Measurements from ENCODE around the gene CDK15. TPM values are rescaled to one million over a fixed set of nuclear protein-coding genes. Genes with fewer than 3 reads are reported as not detected.
"Not testable (repeated sequence)": the region's sequence is repeated elsewhere in the genome, so short reads cannot be mapped to it uniquely, and the experiment has no call there.

Gene CDK15
- total and polyA plus RNA-seq, 2 experiments from 2014 or later, result not detected

GRCh38 chr2:201796478-201796865 is 9.9 kb upstream of the CDK15 start:
- no peaks in the 10 kb centered on the region for H3K4me1 ChIP-seq (ENCODE audit: low read depth)
- TF ChIP-seq CTCF (IDR thresholded peaks at IDR 0.05; ENCODE audit: low read depth, low read length), result no peak
- no peak for DNase-seq (ENCODE audit: low read depth in 1 of 2, low spot score in 1 of 2)
- H3K27me3 ChIP-seq, result no peaks in the 10 kb centered on the region
- no peaks in the 10 kb centered on the region for H3K9me3 ChIP-seq (ENCODE audit: low read depth)
- H3K27ac ChIP-seq, result no peak overlapping the region
- no peak overlapping the region for H3K4me3 ChIP-seq
- no peaks in the 10 kb centered on the region for H3K36me3 ChIP-seq

- Histone ChIP-seq H3K4me3 (no peak overlapping the region), H3K9me3 (ENCODE audit: low read depth) (no peaks in the 10 kb centered on the region), H3K36me3 (no peaks in the 10 kb centered on the region), H3K4me1 (ENCODE audit: low read depth) (no peaks in the 10 kb centered on the region), H3K27ac (no peak overlapping the region), H3K27me3 (no peaks in the 10 kb centered on the region)
- TF ChIP-seq CTCF (IDR thresholded peaks at IDR 0.05; ENCODE audit: low read depth, low read length), result no peak
- DNase-seq (ENCODE audit: low read depth in 1 of 2, low spot score in 1 of 2), result no peak
Measured at GRCh38 chr2:201797175-201797840, 9.0 kb upstream of the CDK15 start.

GRCh38 chr2:201798252-201798913 is 8.0 kb upstream of the CDK15 start:
- Histone ChIP-seq H3K36me3 (no peaks in the 10 kb centered on the region), H3K9me3 (ENCODE audit: low read depth) (no peaks in the 10 kb centered on the region), H3K4me1 (ENCODE audit: low read depth) (no peaks in the 10 kb centered on the region), H3K27ac (no peak overlapping the region), H3K27me3 (no peaks in the 10 kb centered on the region), H3K4me3 (no peak overlapping the region)
- no peak for TF ChIP-seq CTCF (IDR thresholded peaks at IDR 0.05; ENCODE audit: low read depth, low read length)
- DNase-seq (ENCODE audit: low read depth in 1 of 2, low spot score in 1 of 2), result peak in 1 of 2 donors; percentile 39

- peak in 1 of 2 donors; percentile 38 for DNase-seq (ENCODE audit: low read depth in 1 of 2, low spot score in 1 of 2)
- not testable (repeated sequence) for H3K36me3 ChIP-seq; H3K4me1 ChIP-seq (ENCODE audit: low read depth); H3K27me3 ChIP-seq; H3K27ac ChIP-seq; H3K9me3 ChIP-seq (ENCODE audit: low read depth); H3K4me3 ChIP-seq
- TF ChIP-seq CTCF (IDR thresholded peaks at IDR 0.05; ENCODE audit: low read depth, low read length), result peak; percentile 27
Measured at GRCh38 chr2:201798914-201799285, 7.4 kb upstream of the CDK15 start.

GRCh38 chr2:201807452-201807999 is 1.2 kb downstream of the CDK15 start:
- Histone ChIP-seq H3K4me3 (no peak overlapping the region), H3K27me3 (peaks cover 5% of the 10 kb centered on the region), H3K4me1 (ENCODE audit: low read depth) (no peaks in the 10 kb centered on the region), H3K27ac (no peak overlapping the region), H3K9me3 (ENCODE audit: low read depth) (no peaks in the 10 kb centered on the region), H3K36me3 (no peaks in the 10 kb centered on the region)
- DNase-seq (ENCODE audit: low read depth in 1 of 2, low spot score in 1 of 2), result peak in 1 of 2 donors; percentile 62
- TF ChIP-seq CTCF (IDR thresholded peaks at IDR 0.05; ENCODE audit: low read depth, low read length), result no peak
